Measurements from ENCODE around the gene LRIG1.

The LRIG1 gene

GRCh38 chr3:66430876-66431275 lies 69.9 kb downstream of the LRIG1 start:
- TF ChIP-seq CTCF (IDR thresholded peaks at IDR 0.05; ENCODE audit: insufficient read depth, missing control alignments): no peak
- DNase-seq (ENCODE audit: insufficient read length, low spot score) (no peak), FAIRE-seq (no peak)

GRCh38 chr3:66428733-66429132 lies 72.1 kb downstream of the LRIG1 start:
- TF ChIP-seq CTCF (IDR thresholded peaks at IDR 0.05; ENCODE audit: insufficient read depth, missing control alignments): no peak
- FAIRE-seq (no peak), DNase-seq (ENCODE audit: insufficient read length, low spot score) (no peak)

- no peak for FAIRE-seq
- TF ChIP-seq CTCF (IDR thresholded peaks at IDR 0.05; ENCODE audit: insufficient read depth, missing control alignments): no peak
- DNase-seq (ENCODE audit: insufficient read length, low spot score): no peak
Observed at GRCh38 chr3:66427951-66428474, 72.8 kb downstream of the LRIG1 start.

GRCh38 chr3:66427352-66427751 lies 73.5 kb downstream of the LRIG1 start:
- DNase-seq (ENCODE audit: insufficient read length, low spot score) (no peak), FAIRE-seq (no peak)
- TF ChIP-seq CTCF (IDR thresholded peaks at IDR 0.05; ENCODE audit: insufficient read depth, missing control alignments): no peak

GRCh38 chr3:66426135-66426534 lies 74.7 kb downstream of the LRIG1 start:
- FAIRE-seq (no peak), DNase-seq (ENCODE audit: insufficient read length, low spot score) (no peak)
- no peak for TF ChIP-seq CTCF (IDR thresholded peaks at IDR 0.05; ENCODE audit: insufficient read depth, missing control alignments)

GRCh38 chr3:66425576-66426114 lies 75.2 kb downstream of the LRIG1 start:
- no peak for TF ChIP-seq CTCF (IDR thresholded peaks at IDR 0.05; ENCODE audit: insufficient read depth, missing control alignments)

GRCh38 chr3:66425032-66425431 lies 75.8 kb downstream of the LRIG1 start:
- DNase-seq (ENCODE audit: insufficient read length, low spot score): no peak
- FAIRE-seq: no peak
- no peak for TF ChIP-seq CTCF (IDR thresholded peaks at IDR 0.05; ENCODE audit: insufficient read depth, missing control alignments)

More at GRCh38 chr3:66425576-66426114, 75.2 kb downstream of the LRIG1 start:
- DNase-seq (ENCODE audit: insufficient read length, low spot score): no peak
- FAIRE-seq: no peak

Data from D721Med (cell line).